GM12874 (cell line): ENCODE data around the gene LPIN2.

Source experiments
- CTCF ChIP-seq: IDR thresholded peaks from 2 replicates; pipeline ENCODE4 v1.5.1; 2011; ENCODE audit warnings: low read depth, mild to moderate bottlenecking, control low read depth, low read length, moderate library complexity; ENCODE audit not compliant: insufficient read depth

Gene LPIN2

GRCh38 chr18:3040881-3041280, 27.9 kb upstream of the LPIN2 start:
- no peak for TF ChIP-seq CTCF

DNA sequence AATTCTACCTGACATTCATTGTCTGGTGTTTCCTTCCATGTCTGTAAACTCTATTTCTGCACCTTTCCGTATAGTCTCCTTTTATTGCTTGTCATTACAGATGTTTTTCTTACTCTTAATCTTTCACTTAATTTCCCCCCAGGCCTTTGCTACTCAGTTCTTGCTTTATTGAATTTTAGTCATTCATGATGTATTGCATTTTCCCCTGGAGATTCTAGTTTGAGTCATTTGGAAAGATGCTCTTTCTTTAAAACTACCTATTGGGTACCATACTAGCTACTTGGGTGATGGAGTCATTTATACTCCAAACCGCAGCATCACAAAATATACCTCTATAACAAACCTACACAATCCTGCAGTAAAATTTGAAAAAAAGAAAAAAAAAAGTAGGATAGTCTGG, 27.2 kb upstream of the LPIN2 start:
- TF ChIP-seq CTCF: no peak

DNA sequence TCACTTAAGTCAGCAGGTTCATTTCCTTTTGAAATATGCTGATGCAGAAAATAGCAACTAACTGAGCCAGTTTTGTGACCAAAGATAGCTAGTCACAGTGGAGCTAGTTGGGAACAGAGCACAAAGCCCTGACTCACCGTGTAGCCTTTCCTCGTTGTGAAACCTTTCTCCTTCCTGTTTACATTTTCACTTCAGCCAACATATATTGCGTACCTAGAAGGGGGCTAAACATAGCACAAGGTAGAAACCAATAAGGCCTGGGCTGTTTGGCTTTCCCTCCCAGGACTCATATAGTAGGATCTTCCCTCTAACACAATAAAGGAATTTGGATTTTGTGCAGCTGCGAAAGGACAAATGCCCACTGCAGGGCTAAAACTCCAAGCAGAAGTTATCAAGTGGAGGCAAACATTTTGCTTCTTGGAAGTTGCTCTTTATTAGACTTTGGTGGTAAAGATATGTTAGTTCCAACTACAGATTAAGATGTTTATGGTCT, 24.5 kb upstream of the LPIN2 start:
- TF ChIP-seq CTCF: no peak

- no peak for TF ChIP-seq CTCF
Measured at GRCh38 chr18:3036108-3036507, 23.2 kb upstream of the LPIN2 start.

DNA sequence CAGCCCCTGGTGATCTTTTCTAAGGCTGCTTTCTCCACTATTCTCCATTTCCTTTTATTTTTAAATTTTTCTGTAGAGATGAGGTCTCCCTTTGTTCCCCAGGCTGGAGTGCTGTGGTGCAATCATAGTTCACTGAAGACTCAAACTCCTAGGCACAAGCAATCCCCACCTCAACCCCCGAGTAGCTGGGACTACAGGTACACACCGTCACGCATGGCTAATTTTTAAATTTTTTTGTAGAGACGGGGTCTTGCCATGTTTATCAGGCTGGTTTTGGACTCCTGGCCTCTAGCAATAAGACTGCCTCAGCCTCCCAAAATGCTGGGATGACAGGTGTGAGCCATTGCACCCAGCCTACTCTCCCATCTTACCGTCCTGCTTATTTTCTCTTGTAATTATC, 22.7 kb upstream of the LPIN2 start:
- TF ChIP-seq CTCF: no peak

DNA sequence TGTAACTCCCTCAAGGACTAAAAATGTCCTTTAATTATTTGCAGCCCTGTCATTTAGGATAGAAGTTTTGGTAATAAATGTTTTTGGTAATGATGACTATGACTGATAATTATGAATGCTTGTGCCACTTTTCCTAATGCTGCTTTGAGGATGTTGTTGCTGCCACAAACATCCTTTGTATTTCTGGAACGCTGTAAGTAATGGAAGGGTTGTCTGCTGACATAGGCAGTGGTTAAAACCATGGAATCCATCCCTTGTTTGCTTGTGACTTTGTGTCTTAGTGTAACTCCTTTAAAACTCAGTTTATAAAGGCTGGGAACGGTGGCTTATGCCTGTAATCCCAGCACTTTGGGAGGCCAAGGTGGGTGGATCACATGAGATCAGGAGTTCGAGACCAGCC, 19.8 kb upstream of the LPIN2 start:
- no peak for TF ChIP-seq CTCF

GRCh38 chr18:3029215-3029952, 16.4 kb upstream of the LPIN2 start:
- no peak for TF ChIP-seq CTCF
